Right cardiac atrium (tissue), 5 donors: Measurements from ENCODE around the gene MEF2D. TPM values are rescaled to one million over a fixed set of nuclear protein-coding genes. Genes with fewer than 3 reads are reported as not detected.

Source experiments
- ATAC-seq, 2 donors: fragments of 200-7000 bp; cut with Tn5 transposase; one replicate each; pipeline versions ENCODE4 v1.8.0 to v1.9.1; 2020; ENCODE audit warnings: moderate library complexity in 2 of 2, mild to moderate bottlenecking in 1 of 2
- DNase-seq, 3 donors: peaks; one replicate each; pipeline ENCODE4 v3.0.0-alpha.2; 2020
- H3K27ac ChIP-seq: one replicate; pipeline ENCODE4 v1.5.1; 2013; ENCODE audit warnings: mild to moderate bottlenecking, low read length, control low read depth, moderate library complexity
- H3K27me3 ChIP-seq: one replicate; pipeline ENCODE4 v1.6.1; 2013; ENCODE audit not compliant: control insufficient read depth, insufficient read depth
- H3K4me1 ChIP-seq: one replicate; pipeline ENCODE4 v1.6.1; 2013; ENCODE audit warnings: low read length; ENCODE audit not compliant: control insufficient read depth, insufficient read depth
- H3K4me3 ChIP-seq: one replicate; pipeline ENCODE4 v1.5.1; 2013; ENCODE audit warnings: low read length, control low read depth
- H3K9me3 ChIP-seq: one replicate; pipeline ENCODE4 v1.6.1; 2013; ENCODE audit warnings: low read length; ENCODE audit not compliant: control insufficient read depth
- whole genome bisulfite sequencing: extraction: QIAGEN DNeasy Blood & Tissue Kit; methylation state at CpG from one replicate; pipeline ENCODE4 v1.1.7; 2013; 5-methylcytosine and 5-hydroxymethylcytosine counted together
- intact Hi-C, 4 donors: fragments of 100-400 bp; cut with DNase I; formaldehyde crosslinking; loops; one replicate each; pipeline versions ENCODE4 v1.11.0 to v1.14.0; 2022 to 2023
- polyA plus RNA-seq: library from polyadenylated mRNA; stranded (reverse); fragments of 200-250 nt; gene quantifications from one replicate; pipeline ENCODE4 v1.2.3, GENCODE V29; 2013
- total RNA-seq, 4 donors: library from RNA; stranded (reverse); fragmentation: NEBNext Ultra II Directional; extraction: Animal tissue kit (Norgen Biotek cat#: 25700); gene quantifications; one replicate each; pipeline ENCODE4 v1.2.1, GENCODE V29; 2021
- donor health status: healthy with polysubstance abuse.
- donor health status: DM: no; HTN: yes; CAD: no.
- donor health status: DM: no; HTN: no; CAD: no.
- donor health status: DM: no; HTN: yes; CAD: no; lungs with severe emphysema.
- donor health status: DM: yes; HTN: yes; CAD: no.

The MEF2D gene
- total and polyA plus RNA-seq, 5 donors: 53.0 to 99.2 (median 89.1) TPM

DNA sequence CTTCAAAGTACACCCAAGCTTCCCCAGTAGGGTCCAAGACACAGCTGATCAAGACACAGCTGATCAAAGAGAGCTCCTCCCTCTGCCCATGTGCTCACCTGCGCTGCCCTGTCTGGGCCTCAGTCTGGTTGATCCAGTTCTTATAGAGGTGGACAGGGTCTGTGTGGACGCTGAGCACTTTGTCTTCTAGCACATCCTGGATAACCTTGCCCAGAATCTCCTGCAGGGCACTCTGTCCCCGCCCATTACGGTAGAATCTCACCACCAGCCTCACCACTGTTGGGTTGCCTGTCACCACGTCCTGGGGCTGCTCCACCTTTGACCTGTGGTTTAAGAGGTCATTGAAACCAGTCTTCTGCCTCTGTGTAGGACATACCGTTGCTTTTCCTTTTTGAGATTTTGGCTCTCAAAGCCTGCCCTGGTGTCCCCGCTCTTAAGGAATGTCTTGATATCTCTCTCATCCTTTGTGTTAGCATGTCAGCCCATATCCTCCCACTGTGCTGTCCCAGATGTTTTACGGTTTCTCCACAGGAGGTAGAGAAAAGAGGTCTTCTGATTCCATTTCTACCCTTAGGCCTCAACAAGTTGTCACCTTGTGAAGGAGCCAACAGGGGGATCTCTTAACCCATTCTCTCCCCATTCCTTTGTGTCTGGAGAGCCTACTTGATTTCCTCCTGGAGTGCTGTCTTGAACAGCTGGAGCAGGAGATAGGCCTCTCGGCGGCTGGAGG lies 38.3 kb upstream of the MEF2D start:
- DNase-seq: no peak
- Histone ChIP-seq H3K27ac (no peak overlapping the region), H3K27me3 (no peaks in the 10 kb centered on the region), H3K9me3 (no peaks in the 10 kb centered on the region), H3K4me3 (no peak overlapping the region), H3K4me1 (no peaks in the 10 kb centered on the region)
- intact Hi-C loops: no loop called here
- no peak for ATAC-seq
- 88% methylated on average over 10 of the region's 10 CpGs for WGBS

DNA sequence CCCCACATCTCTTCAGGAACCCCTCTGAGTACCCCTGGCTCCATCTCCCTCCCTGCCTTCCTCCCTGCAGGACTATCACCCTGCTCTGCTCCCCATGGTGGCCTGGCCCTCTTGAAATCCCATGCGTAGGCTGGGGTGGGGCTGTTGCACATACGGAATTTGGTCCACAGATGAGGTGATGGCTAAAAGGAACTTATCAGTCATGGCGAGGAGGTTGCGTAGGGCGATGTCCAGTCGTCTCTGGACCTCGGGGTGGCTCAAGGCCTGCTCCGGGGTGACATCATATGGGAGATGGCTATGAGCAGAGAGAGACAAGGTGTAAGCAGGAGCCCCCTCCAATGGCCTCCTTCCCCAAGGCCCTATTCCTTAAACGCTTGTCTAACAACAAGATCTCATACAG lies 36.5 kb upstream of the MEF2D start:
- no peak overlapping the region for H3K27ac ChIP-seq
- ATAC-seq (no peak), DNase-seq (no peak)
- no peaks in the 10 kb centered on the region for H3K4me1 ChIP-seq
- H3K9me3 ChIP-seq: no peaks in the 10 kb centered on the region
- H3K4me3 ChIP-seq: no peak overlapping the region
- 95% methylated on average over 9 of the region's 9 CpGs for WGBS
- intact Hi-C loops: no loop called here
- no peaks in the 10 kb centered on the region for H3K27me3 ChIP-seq

DNA sequence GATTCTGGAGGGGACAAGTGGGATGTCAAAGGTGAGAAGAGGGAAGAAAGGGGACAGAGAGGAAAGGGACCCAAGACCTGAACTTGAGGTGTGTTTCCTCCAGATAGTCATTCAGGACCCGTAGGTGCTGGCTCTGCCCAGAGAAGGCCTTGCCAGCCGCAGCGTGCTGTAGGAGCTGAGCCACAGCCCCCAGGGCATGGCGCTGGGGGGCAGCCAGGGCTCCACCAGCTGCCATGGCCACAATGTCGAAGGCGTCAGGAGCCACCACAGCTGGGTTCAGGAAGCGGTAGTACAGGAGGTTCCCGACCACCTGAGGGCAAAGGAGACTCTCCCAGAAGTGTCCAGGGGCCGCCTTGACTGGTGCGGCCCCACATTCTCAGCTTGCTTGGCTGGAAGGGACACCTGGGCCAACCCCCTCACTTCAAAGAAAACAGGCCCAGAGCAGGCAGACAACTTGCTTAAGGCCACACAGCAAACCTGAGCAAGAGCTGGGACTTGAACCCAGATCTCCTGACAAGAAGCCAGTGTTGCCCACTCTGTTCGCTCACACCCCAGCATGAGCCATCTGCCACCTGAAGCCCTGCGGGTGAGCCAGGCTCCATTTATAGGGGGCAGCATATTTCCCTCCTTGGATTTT lies 34.0 kb upstream of the MEF2D start:
- no peak for DNase-seq
- Histone ChIP-seq H3K4me1 (no peaks in the 10 kb centered on the region), H3K4me3 (no peak overlapping the region), H3K9me3 (no peaks in the 10 kb centered on the region), H3K27me3 (no peaks in the 10 kb centered on the region), H3K27ac (no peak overlapping the region)
- ATAC-seq: no peak
- intact Hi-C loops: no loop called here
- 93% methylated on average over 12 of the region's 12 CpGs for WGBS

GRCh38 chr1:156533568-156534220 lies 33.1 kb upstream of the MEF2D start:
- H3K27ac ChIP-seq: no peak overlapping the region
- H3K27me3 ChIP-seq: no peaks in the 10 kb centered on the region
- intact Hi-C loops: no loop called here
- H3K9me3 ChIP-seq: no peaks in the 10 kb centered on the region
- ATAC-seq (no peak), DNase-seq (no peak)
- WGBS: 83% methylated on average over 11 of the region's 11 CpGs
- H3K4me1 ChIP-seq: no peaks in the 10 kb centered on the region
- no peak overlapping the region for H3K4me3 ChIP-seq

- H3K27ac ChIP-seq: no peak overlapping the region
- no peak for DNase-seq
- H3K27me3 ChIP-seq: no peaks in the 10 kb centered on the region
- no peaks in the 10 kb centered on the region for H3K4me1 ChIP-seq
- no peak overlapping the region for H3K4me3 ChIP-seq
- 98% methylated on average over 4 of the region's 4 CpGs for WGBS
- intact Hi-C loops: no loop called here
- no peak for ATAC-seq
- H3K9me3 ChIP-seq: no peaks in the 10 kb centered on the region
These were observed 31.8 kb upstream of the MEF2D start for GRCh38 chr1:156532374-156532773.

DNA sequence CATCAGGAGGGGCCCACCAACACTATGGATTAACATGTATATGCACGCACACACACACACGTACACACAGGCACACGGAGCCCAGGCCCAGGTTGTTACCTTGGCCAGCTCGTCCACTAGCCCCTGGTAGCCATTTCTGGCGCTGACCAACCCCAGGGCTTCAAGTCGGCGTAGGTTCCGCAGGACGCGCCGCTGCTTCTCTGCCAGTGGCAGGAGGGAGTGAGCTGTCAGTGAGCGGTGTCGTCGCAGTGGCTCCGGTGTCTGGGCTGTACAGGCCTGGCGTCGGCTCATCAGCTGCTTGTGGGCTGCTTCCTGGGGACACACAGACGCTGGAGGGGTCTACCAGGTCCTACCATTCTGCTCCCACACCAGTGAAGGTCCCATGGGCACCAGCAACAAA lies 29.4 kb upstream of the MEF2D start:
- intact Hi-C loops: no loop called here

GRCh38 chr1:156528875-156529425 lies 28.4 kb upstream of the MEF2D start:
- intact Hi-C loops: no loop called here
- no peaks in the 10 kb centered on the region for H3K9me3 ChIP-seq
- H3K27me3 ChIP-seq: no peaks in the 10 kb centered on the region
- WGBS: 96% methylated on average over 8 of the region's 8 CpGs
- no peak overlapping the region for H3K4me3 ChIP-seq
- H3K27ac ChIP-seq: no peak overlapping the region
- no peaks in the 10 kb centered on the region for H3K4me1 ChIP-seq
- DNase-seq (no peak), ATAC-seq (no peak)

More for the DNA sequence above, 29.4 kb upstream of the MEF2D start:
- ATAC-seq (no peak), DNase-seq (no peak)
- Histone ChIP-seq H3K4me1 (no peaks in the 10 kb centered on the region), H3K27me3 (no peaks in the 10 kb centered on the region), H3K4me3 (no peak overlapping the region), H3K27ac (no peak overlapping the region), H3K9me3 (no peaks in the 10 kb centered on the region)
- 98% methylated on average over 18 of the region's 18 CpGs for WGBS

DNA sequence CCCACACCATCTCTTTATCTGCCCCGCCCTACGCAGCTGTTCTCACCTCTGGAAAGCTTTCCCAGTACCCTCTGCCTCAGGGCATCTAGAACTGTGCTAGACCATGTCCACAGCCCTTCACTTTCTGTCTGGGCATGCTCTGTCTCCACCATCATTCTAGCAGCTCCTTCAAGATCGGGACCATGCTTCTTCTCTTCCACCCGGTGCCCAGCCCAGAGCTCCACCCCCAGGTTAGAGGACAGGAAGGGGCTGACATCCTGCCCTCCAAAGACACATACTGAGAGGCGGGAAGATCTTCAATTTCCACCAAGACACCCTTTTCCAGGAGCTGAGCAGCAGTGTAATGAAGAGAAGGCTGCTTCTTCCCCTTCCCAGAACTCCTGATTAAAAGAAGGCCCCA lies 27.7 kb upstream of the MEF2D start:
- ATAC-seq: no peak
- H3K9me3 ChIP-seq: no peaks in the 10 kb centered on the region
- no peak overlapping the region for H3K27ac ChIP-seq
- H3K4me3 ChIP-seq: no peak overlapping the region
- no peaks in the 10 kb centered on the region for H3K4me1 ChIP-seq
- no peak for DNase-seq
- WGBS: 74% methylated on average over 5 of the region's 5 CpGs
- H3K27me3 ChIP-seq: no peaks in the 10 kb centered on the region
- intact Hi-C loops: no loop called here

DNA sequence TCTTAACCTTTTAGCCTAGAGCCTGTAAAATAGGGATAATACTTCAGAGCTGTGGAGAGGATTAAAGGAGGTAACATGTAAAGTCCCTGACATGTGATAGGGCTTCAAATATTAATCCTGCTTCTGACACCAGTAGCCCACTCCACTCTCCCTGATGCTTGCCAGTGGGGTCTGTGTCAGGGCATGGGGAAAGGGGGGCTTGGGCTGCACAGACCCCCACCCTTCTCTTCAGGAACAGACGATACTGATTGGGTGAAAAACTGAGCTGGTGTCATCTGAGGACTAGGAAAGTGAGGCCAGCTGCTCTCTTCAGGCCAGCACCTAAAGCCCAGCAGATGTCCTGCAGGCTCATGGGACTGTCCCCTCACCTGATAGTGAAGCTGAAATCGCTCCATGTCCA lies 27.0 kb upstream of the MEF2D start:
- WGBS: 56% methylated on average over 2 of the region's 2 CpGs
- Histone ChIP-seq H3K4me1 (no peaks in the 10 kb centered on the region), H3K27ac (no peak overlapping the region), H3K9me3 (no peaks in the 10 kb centered on the region), H3K27me3 (no peaks in the 10 kb centered on the region), H3K4me3 (no peak overlapping the region)
- ATAC-seq (no peak), DNase-seq (no peak)
- intact Hi-C loops: no loop called here

DNA sequence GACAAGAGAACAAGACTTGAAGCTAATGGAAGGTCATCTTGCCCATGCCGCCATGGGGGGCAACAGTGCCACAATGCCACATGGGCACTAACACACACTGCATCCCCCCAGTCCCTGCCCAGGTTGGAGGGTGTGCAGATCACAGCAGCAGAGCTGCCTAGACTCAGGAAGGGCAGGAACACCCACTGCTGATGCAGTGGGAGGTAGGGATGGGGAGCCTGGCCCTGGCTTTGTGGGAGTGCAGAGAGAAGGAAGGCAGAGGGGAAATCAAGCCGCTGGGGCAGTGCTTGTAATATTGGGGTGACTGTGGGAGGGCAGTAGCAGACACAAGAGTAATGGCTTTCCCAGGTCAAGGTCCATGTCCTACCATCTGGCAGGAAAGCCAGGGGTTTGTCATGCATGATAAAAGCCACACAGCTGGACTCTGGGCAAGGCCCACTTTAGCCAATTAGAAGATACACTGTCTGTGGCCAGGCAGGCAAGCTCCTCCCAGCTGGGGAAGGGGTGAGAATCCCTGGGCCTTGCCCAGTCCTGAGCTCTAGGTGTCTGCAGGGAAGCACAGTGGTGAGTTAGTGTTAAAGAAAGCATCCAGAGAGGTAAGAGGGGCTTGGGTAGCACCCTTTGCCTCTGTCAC lies 25.4 kb upstream of the MEF2D start:
- ATAC-seq: no peak
- no peaks in the 10 kb centered on the region for H3K4me1 ChIP-seq
- 78% methylated on average over 2 of the region's 2 CpGs for WGBS
- no peak overlapping the region for H3K27ac ChIP-seq
- intact Hi-C loops: no loop called here
- no peak overlapping the region for H3K4me3 ChIP-seq
- H3K27me3 ChIP-seq: no peaks in the 10 kb centered on the region
- no peak for DNase-seq
- H3K9me3 ChIP-seq: no peaks in the 10 kb centered on the region

DNA sequence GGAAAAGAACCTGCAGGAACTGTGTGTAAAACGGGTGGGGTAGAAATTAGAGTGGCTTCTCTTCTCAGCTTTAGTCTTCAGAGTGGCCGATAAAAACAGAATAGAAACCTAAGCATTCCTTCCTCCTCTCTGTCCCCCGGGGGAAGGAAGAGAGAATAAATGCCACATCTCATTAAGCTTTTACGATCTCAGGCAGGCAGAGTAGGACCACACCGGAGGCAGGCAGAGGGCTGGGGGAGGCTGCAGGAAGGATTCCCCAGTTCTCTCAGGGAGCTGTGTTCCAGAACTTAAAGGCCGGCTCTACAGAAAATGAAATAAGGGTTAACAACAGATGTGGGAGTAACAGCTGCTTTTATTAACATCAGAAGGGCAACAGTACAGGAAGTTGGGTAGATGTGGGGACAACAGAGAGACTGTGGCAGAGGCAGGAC lies 24.5 kb upstream of the MEF2D start:
- intact Hi-C loops: no loop called here
- DNase-seq: no peak
- no peak for ATAC-seq
- Histone ChIP-seq H3K4me3 (no peak overlapping the region), H3K27me3 (no peaks in the 10 kb centered on the region), H3K4me1 (no peaks in the 10 kb centered on the region), H3K27ac (no peak overlapping the region), H3K9me3 (no peaks in the 10 kb centered on the region)
- WGBS: 33% methylated on average over 6 of the region's 6 CpGs
